IPS DF 6.9 (cell line): ENCODE results near the gene OLFM4.

Experiments used
- DNase-seq: peaks from one replicate; pipeline ENCODE4 v3.0.0-alpha.2; 2013; ENCODE audit warnings: low read depth, low spot score
- H3K27ac ChIP-seq: one replicate; pipeline ENCODE4 v1.5.1; 2013; ENCODE audit warnings: low read length, control low read depth
- H3K27me3 ChIP-seq: 2 replicates; pipeline ENCODE4 v1.6.1; 2013; ENCODE audit warnings: mild to moderate bottlenecking, low read length; ENCODE audit not compliant: control insufficient read depth, insufficient read depth
- H3K36me3 ChIP-seq: 2 replicates; pipeline ENCODE4 v1.6.1; 2013; ENCODE audit warnings: low read length; ENCODE audit not compliant: control insufficient read depth, insufficient read depth
- H3K4me1 ChIP-seq: 2 replicates; pipeline ENCODE4 v1.6.1; 2013; ENCODE audit warnings: low read length; ENCODE audit not compliant: control insufficient read depth, insufficient read depth
- H3K4me3 ChIP-seq: 2 replicates; pipeline ENCODE4 v1.5.1; 2013; ENCODE audit warnings: mild to moderate bottlenecking, low read length
- H3K9me3 ChIP-seq: 2 replicates; pipeline ENCODE4 v1.6.1; 2013; ENCODE audit warnings: low read length, inconsistent platforms; ENCODE audit not compliant: control insufficient read depth, insufficient read depth
- WGBS: extraction: QIAGEN DNeasy Blood & Tissue Kit; methylation state at CpG from one replicate; pipeline ENCODE4 v1.1.7; 2013; ENCODE audit warnings: mixed read lengths, missing lambda C conversion rate; ENCODE audit not compliant: insufficient read length, insufficient coverage; 5-methylcytosine and 5-hydroxymethylcytosine counted together

Gene OLFM4

GRCh38 chr13:53092931-53093330 lies 64.3 kb downstream of the OLFM4 start:
- Histone ChIP-seq H3K36me3 (no peaks in the 10 kb centered on the region), H3K4me1 (no peaks in the 10 kb centered on the region), H3K27ac (no peak overlapping the region), H3K4me3 (no peak overlapping the region), H3K9me3 (no peaks in the 10 kb centered on the region), H3K27me3 (no peaks in the 10 kb centered on the region)
- WGBS: no CpG with 5 or more reads among the region's 2 CpGs
- no peak for DNase-seq

- no peak overlapping the region for H3K4me3 ChIP-seq
- H3K27ac ChIP-seq: no peak overlapping the region
- no peaks in the 10 kb centered on the region for H3K4me1 ChIP-seq
- H3K27me3 ChIP-seq: no peaks in the 10 kb centered on the region
- DNase-seq: no peak
- no peaks in the 10 kb centered on the region for H3K36me3 ChIP-seq
- H3K9me3 ChIP-seq: no peaks in the 10 kb centered on the region
These were observed 69.8 kb downstream of the OLFM4 start for GRCh38 chr13:53098455-53098854.

GRCh38 chr13:53100394-53101063 lies 71.9 kb downstream of the OLFM4 start:
- H3K27me3 ChIP-seq: no peaks in the 10 kb centered on the region
- no peak for DNase-seq
- H3K4me3 ChIP-seq: no peak overlapping the region
- H3K36me3 ChIP-seq: no peaks in the 10 kb centered on the region
- no peak overlapping the region for H3K27ac ChIP-seq
- no CpG with 5 or more reads among the region's 1 CpG for WGBS
- H3K4me1 ChIP-seq: no peaks in the 10 kb centered on the region
- no peaks in the 10 kb centered on the region for H3K9me3 ChIP-seq
